ENCODE measurements around the gene C11orf58. TPM values are rescaled to one million over a fixed set of nuclear protein-coding genes. Genes with fewer than 3 reads are reported as not detected.

The C11orf58 gene
- total RNA-seq, 4 donors from 2014 or later: 136 to 163 (median 147) TPM

- TF ChIP-seq, protein P1, sequence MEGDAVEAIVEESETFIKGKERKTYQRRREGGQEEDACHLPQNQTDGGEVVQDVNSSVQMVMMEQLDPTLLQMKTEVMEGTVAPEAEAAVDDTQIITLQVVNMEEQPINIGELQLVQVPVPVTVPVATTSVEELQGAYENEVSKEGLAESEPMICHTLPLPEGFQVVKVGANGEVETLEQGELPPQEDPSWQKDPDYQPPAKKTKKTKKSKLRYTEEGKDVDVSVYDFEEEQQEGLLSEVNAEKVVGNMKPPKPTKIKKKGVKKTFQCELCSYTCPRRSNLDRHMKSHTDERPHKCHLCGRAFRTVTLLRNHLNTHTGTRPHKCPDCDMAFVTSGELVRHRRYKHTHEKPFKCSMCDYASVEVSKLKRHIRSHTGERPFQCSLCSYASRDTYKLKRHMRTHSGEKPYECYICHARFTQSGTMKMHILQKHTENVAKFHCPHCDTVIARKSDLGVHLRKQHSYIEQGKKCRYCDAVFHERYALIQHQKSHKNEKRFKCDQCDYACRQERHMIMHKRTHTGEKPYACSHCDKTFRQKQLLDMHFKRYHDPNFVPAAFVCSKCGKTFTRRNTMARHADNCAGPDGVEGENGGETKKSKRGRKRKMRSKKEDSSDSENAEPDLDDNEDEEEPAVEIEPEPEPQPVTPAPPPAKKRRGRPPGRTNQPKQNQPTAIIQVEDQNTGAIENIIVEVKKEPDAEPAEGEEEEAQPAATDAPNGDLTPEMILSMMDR (IDR thresholded peaks at IDR 0.05): no peak
- no peak for ATAC-seq (ENCODE audit: low FRiP score)
- DNase-seq (ENCODE audit: low spot score): no peak
Measured at GRCh38 chr11:16767137-16767536, 28.7 kb downstream of the C11orf58 start.

DNA sequence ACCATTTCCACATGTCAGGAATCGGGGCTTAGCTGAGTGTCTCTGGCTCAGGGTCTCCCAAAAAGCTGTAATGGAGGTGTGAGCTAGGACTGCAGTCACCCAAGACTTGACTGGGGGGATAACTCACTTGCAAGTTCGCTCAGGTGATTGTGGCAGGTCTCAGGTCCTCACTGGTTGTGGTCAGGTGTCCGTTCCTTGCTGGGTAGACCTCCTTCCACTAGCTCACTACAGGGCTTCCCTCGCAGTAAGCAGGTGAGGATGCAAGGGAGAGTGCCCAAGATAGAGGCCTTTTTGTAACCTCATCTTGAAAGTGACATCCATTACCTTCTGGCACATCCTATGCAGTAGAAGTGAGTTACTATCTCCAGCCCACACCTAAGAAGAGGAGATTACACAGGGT is 29.5 kb downstream of the C11orf58 start:
- ATAC-seq (ENCODE audit: low FRiP score) (no peak), DNase-seq (ENCODE audit: low spot score) (no peak)
- TF ChIP-seq, protein P1 (IDR thresholded peaks at IDR 0.05): no peak

- DNase-seq (ENCODE audit: low spot score) (no peak), ATAC-seq (ENCODE audit: low FRiP score) (no peak)
- TF ChIP-seq, protein P1 (IDR thresholded peaks at IDR 0.05): no peak
Measured at GRCh38 chr11:16769386-16769785, 30.9 kb downstream of the C11orf58 start.

DNA sequence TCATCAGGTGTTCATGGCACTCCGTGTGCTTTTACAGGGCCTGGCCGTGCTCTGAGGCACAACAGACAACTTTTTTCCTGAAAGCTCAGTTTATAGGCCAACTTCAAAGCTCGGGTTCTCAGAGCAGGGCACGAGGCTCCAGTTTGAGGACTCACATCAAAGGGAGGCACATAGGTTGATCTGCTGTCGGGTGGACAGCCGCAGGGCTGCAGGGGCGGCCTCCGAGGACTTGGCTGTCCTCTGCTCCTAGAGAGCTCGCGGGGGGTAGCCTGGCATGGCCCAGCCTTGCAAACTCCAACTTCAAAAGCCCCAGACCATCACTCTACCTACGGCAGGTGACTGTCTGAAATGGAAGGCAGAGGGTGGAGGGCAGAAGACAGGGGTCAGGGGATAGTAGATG is 31.6 kb downstream of the C11orf58 start:
- no peak for DNase-seq (ENCODE audit: low spot score)

DNA sequence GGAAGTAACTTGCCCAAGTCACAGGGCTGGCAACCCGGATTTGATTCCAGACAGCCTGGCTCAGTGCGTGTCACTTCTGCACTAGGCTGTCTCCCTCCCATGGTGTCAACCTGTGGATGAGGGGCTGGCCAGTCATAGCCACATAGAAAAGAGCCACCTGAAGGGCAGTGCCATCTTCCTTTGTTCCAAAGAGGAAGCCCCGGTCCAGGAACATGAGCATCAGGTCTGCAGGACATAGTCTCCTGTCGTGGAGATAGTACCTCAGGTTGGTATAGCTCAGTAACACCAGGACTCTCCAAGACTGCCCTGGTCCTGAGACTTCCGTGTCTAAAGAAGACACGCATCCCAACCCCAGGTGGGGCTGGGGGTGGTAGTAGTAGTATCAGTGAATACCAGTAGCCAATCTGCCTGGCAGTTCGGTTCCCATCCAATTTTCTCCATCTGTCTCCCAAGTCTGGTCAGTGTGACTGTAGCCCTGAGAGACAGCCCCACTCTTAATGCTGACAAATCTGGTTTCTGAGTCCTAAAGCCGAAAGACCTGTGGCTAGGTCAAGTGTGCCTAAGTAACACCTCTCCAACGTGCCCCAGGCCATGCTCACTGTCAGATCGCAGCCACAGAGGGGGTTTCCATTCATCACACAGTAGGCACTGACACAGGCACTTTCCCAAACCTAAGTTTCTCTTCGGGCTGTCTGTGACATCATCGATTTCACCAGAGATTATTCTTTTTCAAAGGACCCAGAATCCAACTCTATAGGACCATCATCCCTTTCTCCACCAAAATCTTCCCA is 33.1 kb downstream of the C11orf58 start:
- TF ChIP-seq, protein P1 (IDR thresholded peaks at IDR 0.05): no peak
- ATAC-seq (ENCODE audit: low FRiP score) (no peak), DNase-seq (ENCODE audit: low spot score) (no peak)

More for the DNA sequence above, 31.6 kb downstream of the C11orf58 start:
- ATAC-seq (ENCODE audit: low FRiP score): no peak
- TF ChIP-seq, protein P1 (IDR thresholded peaks at IDR 0.05): no peak

DNA sequence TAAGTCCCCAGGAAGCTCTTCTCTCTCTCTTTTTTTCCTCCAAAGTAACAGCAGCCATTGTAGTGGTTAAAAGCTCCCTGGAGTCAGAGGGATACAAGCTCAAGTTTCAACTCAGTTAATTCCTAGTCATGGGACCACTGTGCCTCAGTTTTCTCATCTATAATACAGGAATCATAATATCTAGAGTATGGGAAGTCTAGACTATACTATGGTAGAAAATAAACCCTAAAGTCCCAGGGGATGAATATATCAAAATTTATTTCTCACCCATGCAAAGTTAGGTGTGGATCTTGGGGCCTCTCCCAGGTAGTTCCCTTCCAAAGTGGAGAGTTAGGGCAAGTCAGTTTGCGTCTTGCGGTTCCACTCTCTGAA is 33.7 kb downstream of the C11orf58 start:
- ATAC-seq (ENCODE audit: low FRiP score) (no peak), DNase-seq (ENCODE audit: low spot score) (no peak)
- TF ChIP-seq, protein P1 (IDR thresholded peaks at IDR 0.05): no peak

Data from omental fat pad (tissue), 4 donors.